HG02938 (cell line): ENCODE data around the gene BBS2.
"Not testable (repeated sequence)": the region's sequence is repeated elsewhere in the genome, so short reads cannot be mapped to it uniquely, and the experiment has no call there.

ENCODE experiments used
- ATAC-seq: cut with Tn5 transposase; IDR thresholded peaks from one replicate; pipeline ENCODE4 v1.9.1; 2021; ENCODE audit warnings: mild to moderate bottlenecking, moderate library complexity; ENCODE audit not compliant: unreplicated experiment

The BBS2 gene

GRCh38 chr16:56530872-56531271, 11.0 kb upstream of the BBS2 start:
- ATAC-seq, result no peak

GRCh38 chr16:56525236-56525635, 5.4 kb upstream of the BBS2 start:
- ATAC-seq, result no peak

DNA sequence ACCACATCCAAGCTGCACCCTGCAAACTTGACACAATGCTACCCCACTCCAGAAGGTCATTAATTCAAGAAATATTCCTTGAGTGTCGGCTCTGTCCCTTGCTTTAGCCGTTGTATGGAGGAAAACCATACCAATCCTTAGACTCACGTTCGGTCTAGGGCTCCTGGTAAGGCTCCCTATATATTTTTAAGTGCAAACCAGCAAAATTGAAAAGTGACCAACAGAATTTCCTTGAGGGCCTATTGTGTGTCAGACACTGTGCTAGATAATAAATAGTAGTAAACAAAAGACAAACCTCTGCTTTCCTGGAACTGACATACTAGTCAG, 390 bp upstream of the BBS2 start:
- no peak for ATAC-seq

DNA sequence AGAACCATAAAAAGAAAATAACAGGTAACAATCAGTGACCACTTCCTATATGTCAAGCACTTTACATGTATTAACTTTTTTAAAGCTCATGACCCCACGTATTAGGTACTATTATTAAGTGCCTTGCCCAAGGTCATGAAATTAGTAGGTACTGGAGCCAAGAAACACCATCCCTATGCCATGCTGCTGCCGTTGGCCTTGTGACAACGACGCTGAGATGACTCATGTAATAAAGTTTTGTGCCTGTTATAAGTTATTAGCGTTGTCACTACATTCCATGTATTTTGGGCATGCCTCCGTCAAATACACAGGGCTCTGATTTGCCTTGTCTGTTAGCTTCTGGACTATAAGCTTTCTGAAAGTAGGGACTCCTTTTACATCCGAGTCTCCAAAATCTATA, 1.4 kb downstream of the BBS2 start:
- ATAC-seq, result no peak

DNA sequence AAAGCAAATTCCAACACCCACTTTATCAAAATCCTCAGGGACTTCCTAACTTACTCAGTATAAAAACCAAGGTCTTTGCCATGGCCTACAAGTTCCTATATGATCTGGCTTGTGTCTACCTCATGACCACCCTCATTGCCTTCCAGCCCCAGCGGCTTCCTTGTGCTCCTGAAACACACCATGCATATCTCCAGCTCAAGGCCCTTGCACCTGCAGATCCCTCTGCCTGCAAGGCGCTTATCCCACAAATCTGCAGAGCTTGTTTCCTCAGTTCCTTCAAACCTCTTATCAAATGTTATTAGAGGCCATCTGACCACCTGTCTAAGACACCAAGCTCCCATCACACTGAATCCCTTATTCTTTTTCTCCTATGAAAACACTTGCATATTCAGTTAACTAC, 2.6 kb downstream of the BBS2 start:
- ATAC-seq, result no peak

DNA sequence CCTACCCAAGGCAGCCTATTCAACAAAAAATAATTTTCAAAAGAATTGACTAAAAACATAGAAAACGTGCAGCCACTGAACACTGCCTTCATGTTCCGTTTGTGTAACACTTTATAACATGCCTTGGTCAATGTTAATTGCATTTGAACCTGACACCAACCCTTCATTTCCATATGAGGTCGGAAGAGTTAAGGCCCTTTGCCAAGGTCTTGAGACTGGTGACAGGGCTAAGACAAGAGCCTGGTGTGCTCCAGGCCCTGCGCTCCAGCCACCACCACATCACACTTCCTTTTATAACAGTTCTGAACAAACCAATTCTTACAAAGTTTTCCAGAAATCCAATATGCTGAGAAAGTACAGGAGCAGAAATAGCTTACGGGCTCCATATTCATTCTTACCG, 4.2 kb downstream of the BBS2 start:
- ATAC-seq, result no peak

DNA sequence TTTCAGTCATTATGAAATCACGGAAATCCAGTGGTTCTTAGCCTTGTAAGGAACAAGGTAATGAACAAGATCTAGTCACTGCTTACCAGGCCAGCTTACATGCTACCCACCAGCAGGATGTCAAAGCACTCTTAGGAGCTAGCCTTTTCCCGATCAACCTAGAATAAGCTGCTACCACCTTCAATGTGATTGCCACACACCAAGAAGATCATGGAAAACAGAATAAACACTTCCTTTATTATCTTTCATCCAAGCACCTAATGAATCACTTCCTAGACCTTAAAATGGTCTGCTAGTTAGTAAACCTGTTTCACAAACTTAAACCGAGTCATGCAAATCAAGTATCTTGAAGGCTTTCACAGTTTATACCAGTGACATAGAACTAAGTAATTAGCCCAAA, 5.0 kb downstream of the BBS2 start:
- ATAC-seq, result no peak

- no peak for ATAC-seq
Measured at GRCh38 chr16:56513972-56514371, 5.9 kb downstream of the BBS2 start.

- no peak for ATAC-seq
Measured at GRCh38 chr16:56513091-56513490, 6.7 kb downstream of the BBS2 start.

DNA sequence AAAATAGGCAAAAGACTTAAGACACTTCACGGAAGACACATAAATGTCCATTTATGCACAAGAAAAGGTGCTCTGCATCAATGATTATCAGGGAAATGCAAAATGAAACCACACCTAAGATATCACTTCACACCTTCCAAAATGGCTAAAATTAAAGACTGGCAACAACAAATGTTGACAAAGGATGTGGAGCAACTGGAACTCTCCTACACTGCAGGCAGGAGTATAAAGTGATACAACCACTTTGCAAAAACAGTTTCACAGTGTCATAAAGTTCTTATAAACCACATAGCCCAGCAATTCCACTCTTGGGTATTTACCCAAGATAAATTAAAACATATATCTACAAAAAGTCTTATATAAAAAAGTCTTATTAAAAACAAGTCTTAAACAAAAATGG, 7.8 kb downstream of the BBS2 start:
- no peak for ATAC-seq

DNA sequence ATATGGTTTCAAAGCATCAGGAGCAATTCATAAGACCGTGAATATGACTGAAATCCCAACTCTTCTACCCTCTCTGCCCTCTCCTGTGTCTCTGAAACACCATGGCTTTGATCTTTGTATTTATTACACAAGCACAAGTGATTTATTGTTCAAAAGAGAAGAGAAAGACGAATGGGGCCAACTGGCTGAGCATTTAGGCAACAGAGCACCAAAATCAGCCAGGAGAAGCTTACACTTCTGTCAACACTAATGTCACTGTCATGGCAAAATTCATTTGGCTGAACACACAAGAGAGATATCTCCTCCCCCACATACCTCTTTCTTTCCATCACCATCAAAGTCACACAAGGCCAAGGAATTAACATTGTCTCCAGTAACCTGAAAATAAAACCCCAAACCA, 9.3 kb downstream of the BBS2 start:
- no peak for ATAC-seq

DNA sequence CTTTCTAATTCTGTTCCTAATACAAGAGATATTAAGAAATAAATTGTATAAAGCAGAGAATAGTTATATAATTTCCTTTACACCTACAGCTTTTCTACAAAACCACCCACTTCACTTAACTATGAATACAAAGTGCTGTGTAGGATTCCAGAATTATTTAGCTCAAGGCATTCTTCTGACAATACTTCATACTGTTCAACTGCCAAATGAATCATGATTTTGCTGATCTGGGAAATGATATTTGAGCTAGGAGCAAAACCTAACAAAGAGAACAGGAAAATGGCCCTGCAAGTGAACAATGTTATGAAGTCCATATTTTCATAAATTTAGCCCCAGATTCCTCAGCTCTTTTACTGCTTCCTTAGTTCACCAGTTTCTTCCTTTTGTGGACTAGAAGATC, 12.9 kb downstream of the BBS2 start:
- no peak for ATAC-seq

DNA sequence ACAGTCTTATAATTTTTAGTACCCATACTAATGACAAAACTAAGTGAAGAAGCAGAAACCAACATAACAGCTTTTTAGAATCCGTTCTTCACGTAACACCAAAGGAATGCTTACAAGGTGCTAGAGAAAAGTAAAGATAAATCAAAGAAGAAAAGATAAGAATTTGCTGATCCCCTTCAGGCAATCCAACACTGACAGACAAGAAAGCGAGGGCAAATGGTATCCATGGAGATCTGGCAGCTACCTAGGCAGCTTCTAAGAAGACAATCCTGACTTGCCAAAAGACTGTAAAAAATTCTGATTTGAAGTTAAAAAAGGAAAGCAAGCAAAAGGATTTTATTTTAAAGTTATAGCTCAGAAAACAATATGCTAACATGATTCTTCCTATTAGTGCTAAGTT, 14.6 kb downstream of the BBS2 start:
- no peak for ATAC-seq

GRCh38 chr16:56493815-56494214, 26.0 kb downstream of the BBS2 start:
- no peak for ATAC-seq

- ATAC-seq, result no peak
Measured at GRCh38 chr16:56493126-56493525, 26.7 kb downstream of the BBS2 start.

DNA sequence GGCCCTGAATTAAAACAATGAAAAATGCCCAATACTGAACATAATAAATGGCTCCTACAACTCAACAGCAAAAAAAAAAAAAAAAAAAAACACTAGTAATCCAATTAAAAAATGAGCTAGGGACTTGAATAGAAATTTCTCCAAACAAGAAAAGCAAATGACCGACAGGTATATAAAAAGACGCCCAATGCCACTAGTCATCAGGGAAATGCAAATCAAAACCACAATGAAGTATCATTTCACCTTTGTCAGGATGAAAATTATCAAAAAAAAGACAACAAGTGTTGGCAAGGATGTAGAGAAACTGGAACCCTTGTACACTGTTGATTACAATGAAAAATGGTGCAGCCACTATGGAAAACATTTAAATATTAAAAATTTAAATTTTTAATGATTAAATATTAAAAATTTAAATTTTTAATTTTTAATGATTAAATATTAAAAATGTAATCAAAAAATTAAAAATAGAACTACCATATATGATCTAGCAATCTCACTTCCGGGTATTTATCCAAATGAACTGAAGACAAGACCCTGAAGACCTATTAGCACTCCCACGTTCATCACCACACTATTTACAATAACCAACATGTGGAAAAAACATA, 28.1 kb downstream of the BBS2 start:
- ATAC-seq, result no peak

DNA sequence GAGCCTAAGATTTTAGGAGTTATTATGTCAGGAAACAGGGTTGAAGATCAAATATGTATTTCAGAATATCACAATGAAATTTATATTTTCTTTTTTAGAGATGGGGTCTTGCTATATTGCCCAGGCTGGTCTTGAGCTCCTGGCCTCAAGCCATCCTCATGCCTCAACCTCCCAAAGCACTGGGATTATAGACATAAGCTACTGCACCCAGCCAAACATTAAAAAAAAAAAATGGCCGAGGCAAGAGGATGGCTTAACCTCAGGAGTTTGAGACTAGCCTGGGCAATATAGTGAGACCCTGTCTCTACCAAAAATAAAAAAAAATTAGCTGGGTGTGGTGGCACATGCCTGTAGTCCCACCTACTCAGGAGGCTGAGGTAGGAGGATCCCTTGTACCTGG, 31.0 kb downstream of the BBS2 start:
- not testable (repeated sequence) for ATAC-seq

DNA sequence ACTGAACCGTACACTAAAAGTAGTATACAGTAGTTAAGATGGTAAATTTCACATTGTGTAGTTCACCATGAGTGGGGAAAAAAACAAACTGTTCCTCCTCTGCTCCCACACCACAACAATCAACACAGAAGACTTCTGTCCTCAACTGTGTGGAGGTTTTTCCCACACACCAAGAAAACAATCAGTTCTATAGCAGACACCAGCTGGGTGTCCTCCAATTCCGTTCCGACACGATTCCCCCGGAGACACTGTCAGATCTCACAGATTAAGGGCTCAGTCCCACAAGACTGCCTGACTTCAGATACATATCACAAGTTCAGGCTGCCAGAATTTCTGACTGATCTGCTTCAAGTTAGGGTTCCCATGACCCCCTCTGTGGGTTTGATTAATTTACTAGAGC, 31.8 kb downstream of the BBS2 start:
- no peak for ATAC-seq

DNA sequence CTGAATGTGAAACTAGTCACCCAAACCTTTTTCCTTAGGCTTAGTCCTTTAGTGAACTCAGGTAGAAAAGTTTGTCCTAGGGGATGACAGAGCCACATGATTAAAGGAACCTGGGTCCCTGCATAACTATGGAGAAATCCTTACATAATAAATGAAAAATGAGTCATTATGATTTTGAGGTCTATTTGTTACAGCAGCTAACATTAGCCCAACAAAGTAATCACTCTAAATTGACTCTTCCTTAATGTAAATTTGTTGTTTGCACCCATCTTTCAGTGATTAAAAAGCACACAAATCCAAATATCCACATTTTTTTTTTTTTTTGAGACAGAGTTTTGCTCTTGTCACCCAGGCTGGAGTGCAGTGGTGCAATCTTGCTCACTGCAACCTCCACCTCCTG, 36.4 kb downstream of the BBS2 start:
- ATAC-seq, result no peak

GRCh38 chr16:56482683-56483236, 37.1 kb downstream of the BBS2 start:
- no peak for ATAC-seq

DNA sequence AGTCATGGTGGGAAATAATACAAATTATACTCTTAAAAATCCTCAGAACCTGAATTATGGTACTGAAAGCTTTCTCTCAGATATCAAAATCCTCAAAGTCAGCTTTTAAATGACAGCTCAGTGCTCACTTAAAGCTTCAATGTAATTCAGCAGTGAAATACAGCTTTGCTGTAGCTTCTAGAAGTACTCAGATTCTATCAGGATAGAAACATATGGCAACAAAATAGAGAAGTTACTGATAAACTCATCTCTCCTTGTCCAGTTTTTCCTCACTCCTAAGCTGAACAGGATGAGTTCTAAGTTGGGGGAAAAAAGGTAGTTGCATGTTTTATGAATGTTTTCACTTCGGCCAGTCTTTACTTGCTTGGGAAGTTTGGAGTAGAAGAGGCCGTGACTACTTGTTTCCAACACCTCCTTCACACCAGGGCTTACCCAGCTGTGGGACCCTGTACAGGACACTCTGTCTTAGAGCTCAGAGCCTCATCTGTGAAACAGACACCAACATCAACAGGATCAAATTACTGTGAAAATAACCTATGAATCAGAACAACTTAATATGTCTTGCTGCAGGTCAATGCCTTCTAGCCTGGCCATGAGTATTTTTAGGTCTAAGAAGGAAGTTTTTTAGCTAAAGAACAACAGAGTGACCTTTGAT, 38.2 kb downstream of the BBS2 start:
- no peak for ATAC-seq

DNA sequence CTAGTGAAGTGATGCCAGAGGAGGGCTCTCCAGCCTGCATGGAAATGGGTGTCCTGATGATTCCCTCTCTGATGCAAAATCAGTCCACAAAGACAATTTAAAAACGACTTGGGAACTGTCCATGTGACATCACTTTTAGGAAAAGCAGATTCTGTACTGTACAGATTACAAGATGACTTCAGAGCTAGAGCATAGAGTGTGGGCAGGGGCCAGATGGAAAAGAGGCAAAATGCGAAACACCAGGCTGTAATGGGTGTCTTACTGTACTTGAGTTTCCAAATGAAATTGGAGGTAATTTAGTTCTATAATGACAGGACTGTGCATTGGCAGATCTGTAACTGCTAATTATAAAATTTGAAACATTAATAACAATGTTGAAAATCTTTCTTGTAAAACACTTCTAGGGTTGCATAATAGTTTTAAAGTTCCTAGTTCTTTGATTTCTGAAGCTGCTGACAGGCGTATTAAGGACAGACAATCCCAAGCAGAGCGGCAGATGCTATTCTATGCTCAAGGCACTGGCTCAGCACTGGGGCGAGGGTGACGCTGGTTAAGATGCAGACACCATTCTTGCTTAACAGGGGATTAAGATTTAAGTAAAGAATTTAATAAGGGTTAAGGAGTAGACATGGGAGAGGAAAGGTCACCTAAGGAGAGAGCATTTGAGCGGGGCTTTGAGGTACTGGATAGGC, 38.9 kb downstream of the BBS2 start:
- ATAC-seq, result no peak
